ENCODE results near the gene USP3. TPM values are rescaled to one million over a fixed set of nuclear protein-coding genes. Genes with fewer than 3 reads are reported as not detected.

The USP3 gene
- total and polyA plus RNA-seq, 9 of the 15 experiments (the other 6 are each of a cell fraction or from before 2014, with no cell fraction given), result 17.3 to 54.3 (median 34.8) TPM

- Histone ChIP-seq H3K27me3 (ENCODE audit: control insufficient read depth in 2 of 2, insufficient read depth in 2 of 2, low read length in 2 of 2) (no peaks in the 10 kb centered on the region), H3K9ac (ENCODE audit: insufficient read depth in 1 of 2, low read depth in 2 of 2, low read length in 2 of 2) (no peak overlapping the region), H3K27ac (ENCODE audit: extremely low read depth, low read depth, low read length) (no peak overlapping the region), H3K79me2 (ENCODE audit: control insufficient read depth, insufficient read depth, low read length) (no peaks in the 10 kb centered on the region), H2AFZ (ENCODE audit: low read depth, low read length) (no peak overlapping the region), H4K20me1 (replicated peaks; ENCODE audit: control insufficient read depth, insufficient read depth, low read length) (no peaks in the 10 kb centered on the region), H3K36me3 (ENCODE audit: control insufficient read depth, insufficient read depth, low read length) (peaks cover 92% of the 10 kb centered on the region), H3K4me2 (ENCODE audit: insufficient read depth, low read length) (no peak overlapping the region), H3K9me3 (replicated peaks; ENCODE audit: control insufficient read depth, insufficient read depth, low read depth, low read length) (no peaks in the 10 kb centered on the region), H3K4me1 (replicated peaks in 1 of 2; ENCODE audit: control insufficient read depth in 2 of 2, insufficient read depth in 2 of 2, low read length in 2 of 2) (no peaks in the 10 kb centered on the region), H3K4me3 (no peak overlapping the region), H3K9me1 (ENCODE audit: control insufficient read depth, insufficient read depth, low read length) (no peaks in the 10 kb centered on the region)
- ChIA-PET POLR2A (no interaction called here), CTCF (ENCODE audit: low intra/inter-chr PET ratio) (no interaction called here)
- in situ Hi-C loops (cut with MboI), result no loop called here
- ATAC-seq (no peak), FAIRE-seq (no peak), DNase-seq (ENCODE audit: extremely low read depth in 1 of 4, low spot score in 3 of 4) (no peak)
- intact Hi-C loops (cut with micrococcal nuclease), result no loop called here
- WGBS (ENCODE audit: insufficient coverage, low coverage, missing lambda C conversion rate), result 88% methylated on average over 1 of the region's 1 CpG
- TF ChIP-seq MAFF (IDR thresholded peaks at IDR 0.05; ENCODE audit: low read length) (no peak), MITF (IDR thresholded peaks at IDR 0.05) (no peak), KAT2B (IDR thresholded peaks at IDR 0.05; ENCODE audit: low read depth, low read length) (no peak), CTCFL (IDR thresholded peaks at IDR 0.05; ENCODE audit: borderline replicate concordance, insufficient read depth, low read depth, low read length, poor library complexity, severe bottlenecking) (no peak), MYC (IDR thresholded peaks at IDR 0.05; ENCODE audit: low read depth, low read length) (no peak), MYC (CRISPR knock-in tag; IDR thresholded peaks at IDR 0.05; ENCODE audit: borderline replicate concordance, low read depth) (no peak), ZNF75A (CRISPR knock-in tag; IDR thresholded peaks at IDR 0.05) (no peak), RBM34 (IDR thresholded peaks at IDR 0.05; ENCODE audit: borderline replicate concordance, insufficient read depth, low read length) (no peak), RREB1 (CRISPR knock-in tag; IDR thresholded peaks at IDR 0.05) (no peak)
- TF ChIP-seq, protein P1, sequence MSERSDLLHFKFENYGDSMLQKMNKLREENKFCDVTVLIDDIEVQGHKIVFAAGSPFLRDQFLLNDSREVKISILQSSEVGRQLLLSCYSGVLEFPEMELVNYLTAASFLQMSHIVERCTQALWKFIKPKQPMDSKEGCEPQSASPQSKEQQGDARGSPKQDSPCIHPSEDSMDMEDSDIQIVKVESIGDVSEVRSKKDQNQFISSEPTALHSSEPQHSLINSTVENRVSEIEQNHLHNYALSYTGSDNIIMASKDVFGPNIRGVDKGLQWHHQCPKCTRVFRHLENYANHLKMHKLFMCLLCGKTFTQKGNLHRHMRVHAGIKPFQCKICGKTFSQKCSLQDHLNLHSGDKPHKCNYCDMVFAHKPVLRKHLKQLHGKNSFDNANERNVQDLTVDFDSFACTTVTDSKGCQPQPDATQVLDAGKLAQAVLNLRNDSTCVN (CRISPR knock-in tag; IDR thresholded peaks at IDR 0.05), result no peak
- no TSS peak for BruUV-seq (replicated peaks)
These were observed 134.4 kb downstream of the USP3 start for GRCh38 chr15:63638839-63639238.

Measured in K562 (cell line).